NT2/D1 (cell line): Measurements from ENCODE around the gene ARID1B.

Experiments
- SUZ12 ChIP-seq: IDR thresholded peaks from 2 replicates; pipeline ENCODE4 v1.6.1; 2011; ENCODE audit not compliant: insufficient read length, insufficient read depth; ENCODE audit errors: extremely low read depth
- YY1 ChIP-seq: IDR thresholded peaks from 2 replicates; pipeline ENCODE4 v1.6.1; 2011; ENCODE audit not compliant: insufficient read length, insufficient read depth
- ZNF274 ChIP-seq: IDR thresholded peaks from 2 replicates; pipeline ENCODE4 v1.6.1; 2011; ENCODE audit warnings: mild to moderate bottlenecking, low read depth, low read length

DNA sequence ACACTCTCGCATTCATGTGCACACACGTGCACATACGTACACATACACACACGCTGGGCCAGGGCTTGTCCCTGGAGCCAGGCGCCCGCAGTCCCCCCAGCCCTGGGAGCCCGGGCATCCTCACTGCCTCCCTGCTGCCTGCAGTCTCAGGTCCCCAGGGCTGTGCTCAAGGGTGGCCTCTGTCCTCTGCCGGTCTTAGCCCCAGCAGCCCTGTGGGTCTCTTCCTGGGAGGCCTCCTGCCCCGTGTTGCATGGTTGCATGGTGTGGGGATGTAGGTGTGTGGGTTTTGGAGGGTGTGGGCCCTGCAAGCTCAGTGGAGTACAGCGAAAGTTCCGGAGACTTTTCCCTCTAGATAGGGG is 444.6 kb downstream of the ARID1B start:
- TF ChIP-seq ZNF274 (no peak), SUZ12 (no peak), YY1 (no peak)
